Neural cell (in vitro differentiated cells): ENCODE data around the gene SKI.

ENCODE experiments used
- CTCF ChIP-seq: fragments of 450-650 bp; IDR thresholded peaks from 2 replicates; pipeline ENCODE4 v1.5.1; 2014; ENCODE audit warnings: antibody characterized with exemption, mild to moderate bottlenecking, moderate library complexity; ENCODE audit not compliant: poor library complexity, severe bottlenecking
- EP300 ChIP-seq: fragments of 450-650 bp; conservative IDR thresholded peaks from 2 replicates; pipeline ENCODE4 v1.6.1; 2014; ENCODE audit warnings: antibody characterized with exemption, mild to moderate bottlenecking, moderate library complexity; ENCODE audit not compliant: poor library complexity, severe bottlenecking
- EZH2 ChIP-seq: fragments of 200-600, 300-800 bp; shearing (Covaris generic), sonication (generic); IDR thresholded peaks from 2 replicates; pipeline ENCODE4 v1.6.1; 2014; ENCODE audit warnings: antibody characterized with exemption, low read length, borderline replicate concordance, mild to moderate bottlenecking; ENCODE audit not compliant: insufficient read depth, poor library complexity, severe bottlenecking
- POLR2AphosphoS5 ChIP-seq: IDR thresholded peaks from 2 replicates; pipeline ENCODE4 v1.6.1; 2012

- TF ChIP-seq POLR2AphosphoS5: no peak
- no peak for TF ChIP-seq EP300
- no peak for TF ChIP-seq CTCF
- no peak for TF ChIP-seq EZH2
These were observed 94.0 kb downstream of the SKI start for GRCh38 chr1:2322065-2322571.
